H1 (cell line): ENCODE data around the gene WASF3. TPM values are rescaled to one million over a fixed set of nuclear protein-coding genes. Genes with fewer than 3 reads are reported as not detected.

ENCODE experiments used
- CTCF ChIA-PET: fragments of 300-600 bp; sonication (Branson Sonifier 250); formaldehyde crosslinking; loops from one replicate; lab custom pipeline; 2021; ENCODE audit not compliant: partially characterized antibody; lab: Charles Lee
- POLR2A ChIA-PET: fragments of 300-600 bp; sonication (Branson Sonifier 250); formaldehyde crosslinking; loops from one replicate; lab custom pipeline; 2021; ENCODE audit warnings: inconsistent platforms; ENCODE audit not compliant: partially characterized antibody; lab: Charles Lee
- DNase-seq, 2 experiments: peaks; one replicate each; pipeline versions ENCODE4 v3.0.0 to v3.0.0-alpha.2; 2010 to 2022; ENCODE audit warnings: low spot score in 2 of 2, low read depth in 1 of 2, mixed read lengths in 1 of 2
- FAIRE-seq: peaks from 2 replicates; lab custom pipeline; 2011; peaks lifted over from hg19 to GRCh38; lab: Jason Lieb, UNC
- H2AFZ ChIP-seq: 2 replicates; pipeline ENCODE4 v1.8.1; 2012; ENCODE audit warnings: low read length, inconsistent platforms
- H2AK5ac ChIP-seq: 2 replicates; pipeline ENCODE4 v1.6.1; 2013; ENCODE audit warnings: low read depth, low read length
- H2BK120ac ChIP-seq: replicated peaks from 2 replicates; pipeline ENCODE3; 2013; ENCODE audit warnings: low read depth, low read length, inconsistent platforms
- H2BK12ac ChIP-seq: 2 replicates; pipeline ENCODE4 v1.6.1; 2013; ENCODE audit warnings: low read depth, low read length
- H2BK15ac ChIP-seq: 2 replicates; pipeline ENCODE4 v1.6.1; 2013; ENCODE audit warnings: low read length
- H2BK20ac ChIP-seq: 2 replicates; pipeline ENCODE4 v1.6.1; 2013; ENCODE audit warnings: low read length
- H2BK5ac ChIP-seq: 2 replicates; pipeline ENCODE4 v1.6.1; 2013; ENCODE audit warnings: low read depth, low read length
- H3K14ac ChIP-seq: 2 replicates; pipeline ENCODE4 v1.6.1; 2013; ENCODE audit warnings: inconsistent platforms; ENCODE audit not compliant: insufficient read length
- H3K18ac ChIP-seq: 2 replicates; pipeline ENCODE4 v1.6.1; 2013; ENCODE audit warnings: low read length; ENCODE audit errors: extremely low read depth
- H3K23ac ChIP-seq: 2 replicates; pipeline ENCODE4 v1.6.1; 2013; ENCODE audit warnings: inconsistent platforms; ENCODE audit not compliant: insufficient read length
- H3K23me2 ChIP-seq: 2 replicates; pipeline ENCODE4 v1.6.1; 2013; ENCODE audit warnings: low read depth, low read length
- H3K27ac ChIP-seq: 2 replicates; pipeline ENCODE4 v1.6.1; 2011; ENCODE audit warnings: low read depth, low read length, inconsistent platforms
- H3K27me3 ChIP-seq, 4 experiments: replicated peaks in 1 of 4; 1 replicate in 1 of 4; 2 replicates in 3 of 4; pipeline versions ENCODE4 v1.6.1 to v1.8.1; 2011 to 2013; ENCODE audit warnings: low read length in 3 of 4, mild to moderate bottlenecking in 3 of 4, inconsistent platforms in 2 of 4, mixed read lengths in 2 of 4, moderate library complexity in 1 of 4; ENCODE audit not compliant: control insufficient read depth in 3 of 4, insufficient read depth in 3 of 4; ENCODE audit errors: extremely low read depth in 1 of 4
- H3K36me3 ChIP-seq, 4 experiments: 2 replicates each; pipeline versions ENCODE4 v1.6.1 to v1.8.1; 2011 to 2013; ENCODE audit warnings: mild to moderate bottlenecking in 4 of 4, low read length in 3 of 4, moderate library complexity in 2 of 4, control low read depth in 1 of 4, inconsistent platforms in 1 of 4; ENCODE audit not compliant: insufficient read depth in 4 of 4, control insufficient read depth in 2 of 4
- H3K4ac ChIP-seq: replicated peaks from 2 replicates; pipeline ENCODE3; 2013; ENCODE audit warnings: low read length, low read depth, mixed read lengths, inconsistent platforms; ENCODE audit not compliant: insufficient read length
- H3K4me1 ChIP-seq, 4 experiments: replicated peaks in 1 of 4; 1 replicate in 1 of 4; 2 replicates in 3 of 4; pipeline versions ENCODE4 v1.6.1 to v1.8.1; 2011 to 2013; ENCODE audit warnings: low read length in 3 of 4, inconsistent platforms in 2 of 4, mixed read lengths in 1 of 4; ENCODE audit not compliant: insufficient read depth in 4 of 4, control insufficient read depth in 3 of 4
- H3K4me2 ChIP-seq, 2 experiments: 2 replicates each; pipeline versions ENCODE4 v1.6.1 to v1.8.1; 2011 to 2013; ENCODE audit warnings: low read depth in 2 of 2, low read length in 2 of 2, control low read depth in 1 of 2, inconsistent platforms in 1 of 2, mild to moderate bottlenecking in 1 of 2; ENCODE audit not compliant: insufficient read depth in 1 of 2
- H3K4me3 ChIP-seq, 4 experiments: fragments of 200-600, 300-600 bp in 1 of 4; sonication (generic), shearing (Covaris generic), sonication (Bioruptor Twin) in 1 of 4; 2 replicates each; pipeline versions ENCODE4 v1.5.1 to v1.8.1; 2011 to 2016; ENCODE audit warnings: low read length in 4 of 4, low read depth in 3 of 4, control low read depth in 2 of 4, inconsistent platforms in 2 of 4, mild to moderate bottlenecking in 2 of 4, mixed read lengths in 1 of 4, moderate library complexity in 1 of 4; ENCODE audit not compliant: insufficient read depth in 2 of 4; ENCODE audit errors: extremely low read depth in 1 of 4
- H3K56ac ChIP-seq: replicated peaks from 2 replicates; pipeline ENCODE3; 2013; ENCODE audit warnings: low read depth, mild to moderate bottlenecking, mixed read lengths, low read length, inconsistent platforms; ENCODE audit not compliant: insufficient read length
- H3K79me1 ChIP-seq: 2 replicates; pipeline ENCODE4 v1.6.1; 2013; ENCODE audit warnings: low read depth, low read length, control low read depth
- H3K79me2 ChIP-seq, 2 experiments: 2 replicates each; pipeline versions ENCODE4 v1.6.1 to v1.8.1; 2012 to 2013; ENCODE audit warnings: low read length in 2 of 2, mild to moderate bottlenecking in 2 of 2, inconsistent platforms in 1 of 2; ENCODE audit not compliant: insufficient read depth in 2 of 2, control insufficient read depth in 1 of 2
- H3K9ac ChIP-seq, 4 experiments: replicated peaks in 1 of 4; 1 replicate in 1 of 4; 2 replicates in 3 of 4; pipeline versions ENCODE4 v1.6.1 to v1.8.1; 2011 to 2013; ENCODE audit warnings: low read depth in 3 of 4, low read length in 3 of 4, control low read depth in 2 of 4, mild to moderate bottlenecking in 2 of 4, moderate library complexity in 2 of 4, inconsistent platforms in 1 of 4; ENCODE audit errors: extremely low read depth in 1 of 4
- H3K9me3 ChIP-seq, 2 experiments: 2 replicates each; pipeline versions ENCODE4 v1.6.1 to v1.8.1; 2012 to 2013; ENCODE audit warnings: mild to moderate bottlenecking in 2 of 2, moderate library complexity in 2 of 2, control low read depth in 1 of 2, inconsistent platforms in 1 of 2, low read depth in 1 of 2, low read length in 1 of 2, mixed read lengths in 1 of 2; ENCODE audit not compliant: insufficient read depth in 2 of 2
- H4K20me1 ChIP-seq, 2 experiments: replicated peaks in 1 of 2; 2 replicates each; pipeline versions ENCODE3 to v1.8.1; 2011 to 2013; ENCODE audit warnings: inconsistent platforms in 2 of 2, low read length in 2 of 2, mild to moderate bottlenecking in 1 of 2; ENCODE audit not compliant: insufficient read depth in 2 of 2, control insufficient read depth in 1 of 2
- H4K5ac ChIP-seq: 2 replicates; pipeline ENCODE4 v1.6.1; 2013; ENCODE audit warnings: low read length, low read depth, mixed read lengths, inconsistent platforms; ENCODE audit not compliant: insufficient read length
- H4K8ac ChIP-seq: 2 replicates; pipeline ENCODE4 v1.8.0; 2013; ENCODE audit warnings: mild to moderate bottlenecking, moderate library complexity, low read length, inconsistent platforms; ENCODE audit not compliant: insufficient read depth; ENCODE audit errors: extremely low read depth
- H4K91ac ChIP-seq: replicated peaks from 2 replicates; pipeline ENCODE3; 2013; ENCODE audit warnings: low read length, mixed read lengths, inconsistent platforms; ENCODE audit not compliant: insufficient read length
- BRCA1 ChIP-seq: IDR thresholded peaks from 2 replicates; pipeline ENCODE4 v1.6.1; 2012; ENCODE audit warnings: low read depth, low read length, improper control_type of control experiment
- EZH2 ChIP-seq: fragments of 200-600 bp; sonication (generic); IDR thresholded peaks from 2 replicates; pipeline ENCODE4 v1.7.1; 2012; ENCODE audit warnings: low read depth, mild to moderate bottlenecking, moderate library complexity, low read length, inconsistent platforms; ENCODE audit not compliant: severe bottlenecking
- GABPA ChIP-seq: IDR thresholded peaks from 2 replicates; pipeline ENCODE4 v1.6.1; 2011; ENCODE audit warnings: mild to moderate bottlenecking, low read length, moderate library complexity, borderline replicate concordance; ENCODE audit not compliant: insufficient read depth
- KDM1A ChIP-seq: fragments of 200-600, 300-600 bp; sonication (generic); IDR thresholded peaks from 2 replicates; pipeline ENCODE4 v1.7.1; 2016; ENCODE audit warnings: mild to moderate bottlenecking, low read length, borderline replicate concordance
- RBBP5 ChIP-seq: IDR thresholded peaks from 2 replicates; pipeline ENCODE4 v1.7.1; 2012; ENCODE audit warnings: low read depth, mild to moderate bottlenecking, inconsistent platforms, low read length, moderate library complexity, borderline replicate concordance
- SIRT6 ChIP-seq: IDR thresholded peaks from one replicate; pipeline ENCODE4 v1.7.1; 2012; ENCODE audit warnings: low read length, inconsistent platforms
- SUZ12 ChIP-seq: fragments of 200-600 bp; sonication (generic); IDR thresholded peaks from 2 replicates; pipeline ENCODE4 v1.6.1; 2012; ENCODE audit warnings: mild to moderate bottlenecking, inconsistent platforms, low read length, moderate library complexity, mixed read lengths
- TAF1 ChIP-seq: IDR thresholded peaks from 2 replicates; pipeline ENCODE4 v1.6.1; 2011; ENCODE audit warnings: mild to moderate bottlenecking, low read depth, low read length
- WGBS, 2 experiments: shearing (Covaris generic) in 1 of 2; methylation state at CpG; one replicate each; pipeline versions ENCODE4 v1.1.6 to v1.1.7; 2013 to 2015; ENCODE audit warnings: low lambda C conversion rate in 2 of 2, mixed read lengths in 2 of 2, inconsistent platforms in 1 of 2, low coverage in 1 of 2, missing lambda C conversion rate in 1 of 2; ENCODE audit not compliant: insufficient replicate concordance in 2 of 2, insufficient coverage in 1 of 2, insufficient read length in 1 of 2; ENCODE audit errors: extremely low coverage in 1 of 2, missing lambda C conversion rate in 1 of 2; 5-methylcytosine and 5-hydroxymethylcytosine counted together
- polyA plus RNA-seq, 7 experiments: library from polyadenylated mRNA; depleted of rRNA in 3 of 7; stranded (reverse) in 5 of 7; unstranded in 2 of 7; fragments of >200 nt in 5 of 7; fragments of 200-250 nt in 2 of 7; gene quantifications; 1 replicate in 5 of 7; 2 replicates in 1 of 7; 4 replicates in 1 of 7; pipeline versions ENCODE4 v1.2.1 to v1.2.3, GENCODE V29; 2011 to 2013; ENCODE audit warnings: missing spikeins in 2 of 7, mixed read lengths in 2 of 7
- total RNA-seq: library from RNA; stranded (reverse); fragmentation: NEBNext Ultra II Directional; extraction: Animal tissue kit (Norgen Biotek cat#: 25700); gene quantifications from 2 replicates; pipeline ENCODE4 v1.2.1, GENCODE V29; 2021
- TF ChIP-seq, protein P1 (sequence below): IDR thresholded peaks from 2 replicates; pipeline ENCODE4 v1.6.1; 2011; ENCODE audit warnings: low read depth, mild to moderate bottlenecking, low read length; ENCODE audit not compliant: insufficient read depth

The WASF3 gene
- total and polyA plus RNA-seq, 2 of the 8 experiments (the other 6 are each of a cell fraction or from before 2014, with no cell fraction given) = 18.7 to 39.8 TPM

GRCh38 chr13:26568132-26568815 is 10.8 kb downstream of the WASF3 start:
- H2AFZ ChIP-seq = no peak overlapping the region
- no peak overlapping the region for H2BK12ac ChIP-seq
- POLR2A ChIA-PET = interaction anchor here (1.5 kb wide), 1 partner anchor 9 kb away, joined by 3 read pairs; no protein-coding TSS in a partner anchor
- H3K36me3 ChIP-seq = no peaks in the 10 kb centered on the region
- no peak overlapping the region for H3K27ac ChIP-seq
- H4K8ac ChIP-seq = no peak overlapping the region
- no peak overlapping the region for H4K5ac ChIP-seq
- H3K9ac ChIP-seq = no peak overlapping the region
- DNase-seq (no peak), FAIRE-seq (no peak)
- 73% methylated on average over 2 of the region's 2 CpGs; no CpG with 5 or more reads in 1 of the 2 experiments for WGBS, 2 experiments
- H3K56ac ChIP-seq = no peak overlapping the region
- H2BK20ac ChIP-seq = no peak overlapping the region
- CTCF ChIA-PET = interaction anchor here (1.0 to 2.6 kb wide), 6 partner anchors 8 to 72 kb away, joined by 3 to 8 read pairs (median 3); no protein-coding TSS in a partner anchor
- H4K91ac ChIP-seq = no peak overlapping the region
- H4K20me1 ChIP-seq = peaks cover 7 to 10% of the 10 kb centered on the region in 2 experiments
- H3K79me2 ChIP-seq = peaks cover 4 to 90% of the 10 kb centered on the region in 2 experiments
- H3K23ac ChIP-seq = no peak overlapping the region
- H3K79me1 ChIP-seq = peaks cover 4% of the 10 kb centered on the region; the same call in 1 of the 2 replicates
- H2BK5ac ChIP-seq = no peak overlapping the region
- no peak overlapping the region for H2AK5ac ChIP-seq
- H3K4me3 ChIP-seq = no peak overlapping the region
- no peak overlapping the region for H2BK120ac ChIP-seq
- no peak overlapping the region for H3K4me2 ChIP-seq
- H3K4me1 ChIP-seq = peaks cover 0 to 4% (median 0%) of the 10 kb centered on the region in 4 experiments; a peak in 3 of 7 replicates
- no peaks in the 10 kb centered on the region for H3K23me2 ChIP-seq
- no peak overlapping the region for H2BK15ac ChIP-seq
- no peaks in the 10 kb centered on the region for H3K9me3 ChIP-seq
- H3K4ac ChIP-seq = no peak overlapping the region
- TF ChIP-seq RBBP5 (no peak), SIRT6 (no peak), EZH2 (no peak), KDM1A (no peak), GABPA (no peak), TAF1 (no peak), SUZ12 (no peak), BRCA1 (no peak)
- TF ChIP-seq, protein P1, sequence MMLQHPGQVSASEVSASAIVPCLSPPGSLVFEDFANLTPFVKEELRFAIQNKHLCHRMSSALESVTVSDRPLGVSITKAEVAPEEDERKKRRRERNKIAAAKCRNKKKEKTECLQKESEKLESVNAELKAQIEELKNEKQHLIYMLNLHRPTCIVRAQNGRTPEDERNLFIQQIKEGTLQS = no peak
- H3K18ac ChIP-seq = no peak overlapping the region
- H3K14ac ChIP-seq = no peak overlapping the region
- no peaks in the 10 kb centered on the region for H3K27me3 ChIP-seq
